Endothelial cell of umbilical vein (primary cell): ENCODE data around the gene VKORC1. TPM values are rescaled to one million over a fixed set of nuclear protein-coding genes. Genes with fewer than 3 reads are reported as not detected.

ENCODE experiments used
- BruUV-seq: library from RNA; stranded (reverse); fragments of 400-500 nt; replicated peaks from 2 replicates; lab custom pipeline; 2021; lab: Mats Ljungman, UMichigan
- CTCF ChIA-PET: fragments of 300-600, 350-600 bp; sonication (Branson Sonifier 250); formaldehyde crosslinking; loops from one replicate; lab custom pipeline; 2021; ENCODE audit warnings: antibody characterized with exemption, inconsistent platforms; lab: Charles Lee
- POLR2A ChIA-PET: fragments of 300-600, 350-600 bp; sonication (Branson Sonifier 250); formaldehyde crosslinking; loops from one replicate; lab custom pipeline; 2021; ENCODE audit warnings: antibody characterized with exemption, inconsistent platforms; lab: Charles Lee
- DNase-seq: peaks from one replicate; pipeline ENCODE4 v3.0.0-alpha.2; 2011; ENCODE audit warnings: low read depth, low spot score
- FAIRE-seq: peaks from 2 replicates; lab custom pipeline; 2011; peaks lifted over from hg19 to GRCh38; lab: Jason Lieb, UNC
- H2AFZ ChIP-seq: 2 replicates; pipeline ENCODE4 v1.6.0; 2012; ENCODE audit warnings: low read depth, low read length, control low read depth, inconsistent platforms
- H3K27ac ChIP-seq: 2 replicates; pipeline ENCODE4 v1.5.1; 2011; ENCODE audit warnings: low read depth, mild to moderate bottlenecking, control low read depth, low read length, moderate library complexity; ENCODE audit not compliant: insufficient read depth
- H3K27me3 ChIP-seq, 2 experiments: 2 replicates each; pipeline versions ENCODE4 v1.6.0 to v1.6.1; 2011; ENCODE audit warnings: low read length in 2 of 2, mixed read lengths in 1 of 2; ENCODE audit not compliant: control insufficient read depth in 2 of 2, insufficient read depth in 2 of 2
- H3K36me3 ChIP-seq, 2 experiments: 2 replicates in 1 of 2; 3 replicates in 1 of 2; pipeline ENCODE4 v1.5.1; 2011; ENCODE audit warnings: low read length in 2 of 2, mild to moderate bottlenecking in 1 of 2, moderate library complexity in 1 of 2; ENCODE audit not compliant: control insufficient read depth in 2 of 2, insufficient read depth in 2 of 2; ENCODE audit errors: extremely low read depth in 1 of 2
- H3K4me1 ChIP-seq: 3 replicates; pipeline ENCODE4 v1.5.1; 2011; ENCODE audit warnings: mild to moderate bottlenecking, low read length; ENCODE audit not compliant: control insufficient read depth, insufficient read depth; ENCODE audit errors: extremely low read depth
- H3K4me2 ChIP-seq: 2 replicates; pipeline ENCODE4 v1.6.1; 2011; ENCODE audit warnings: low read length, control low read depth, mixed read lengths; ENCODE audit not compliant: insufficient read depth
- H3K4me3 ChIP-seq, 3 experiments: fragments of 200-600 bp in 1 of 3; sonication (generic), shearing (Covaris generic) in 1 of 3; replicated peaks in 1 of 3; 2 replicates each; pipeline ENCODE4 v1.5.1; 2011 to 2016; ENCODE audit warnings: control low read depth in 3 of 3, low read length in 3 of 3, mild to moderate bottlenecking in 2 of 3, inconsistent platforms in 1 of 3, low read depth in 1 of 3, moderate library complexity in 1 of 3; ENCODE audit not compliant: insufficient read depth in 1 of 3
- H3K79me2 ChIP-seq: 2 replicates; pipeline ENCODE4 v1.6.0; 2012; ENCODE audit warnings: low read length, inconsistent platforms; ENCODE audit not compliant: control insufficient read depth, insufficient read depth
- H3K9ac ChIP-seq: replicated peaks from 2 replicates; pipeline ENCODE3; 2011; ENCODE audit warnings: low read length, control low read depth; ENCODE audit not compliant: insufficient read depth; ENCODE audit errors: extremely low read depth
- H3K9me1 ChIP-seq: replicated peaks from 3 replicates; pipeline ENCODE4 v1.6.0; 2011; ENCODE audit warnings: mild to moderate bottlenecking, low read length; ENCODE audit not compliant: control insufficient read depth, insufficient read depth; ENCODE audit errors: extremely low read depth
- H3K9me3 ChIP-seq: replicated peaks from 2 replicates; pipeline ENCODE4 v1.5.1; 2012; ENCODE audit warnings: low read length, inconsistent platforms; ENCODE audit not compliant: control insufficient read depth, insufficient read depth
- H4K20me1 ChIP-seq: replicated peaks from 2 replicates; pipeline ENCODE3; 2011; ENCODE audit warnings: mild to moderate bottlenecking, low read length; ENCODE audit not compliant: control insufficient read depth, insufficient read depth; ENCODE audit errors: extremely low read depth
- CTCF ChIP-seq, 2 donors: IDR thresholded peaks; 1 replicate in 1 of 2; 2 replicates in 1 of 2; pipeline ENCODE4 v1.5.1; 2011; ENCODE audit warnings: low read length in 2 of 2, mild to moderate bottlenecking in 2 of 2, moderate library complexity in 2 of 2, control low read depth in 1 of 2, inconsistent platforms in 1 of 2, low read depth in 1 of 2; ENCODE audit not compliant: insufficient read depth in 1 of 2; ENCODE audit errors: extremely low read depth in 1 of 2
- EZH2 ChIP-seq: IDR thresholded peaks from 2 replicates; pipeline ENCODE4 v1.6.1; 2012; ENCODE audit warnings: borderline replicate concordance, low read depth, mild to moderate bottlenecking, moderate library complexity, low read length, inconsistent platforms; ENCODE audit not compliant: severe bottlenecking
- FOS ChIP-seq: IDR thresholded peaks from 2 replicates; pipeline ENCODE4 v1.6.1; 2011; ENCODE audit warnings: mild to moderate bottlenecking, low read length, moderate library complexity, borderline replicate concordance; ENCODE audit not compliant: insufficient read depth
- GATA2 ChIP-seq: IDR thresholded peaks from 2 replicates; pipeline ENCODE4 v1.7.0; 2011; ENCODE audit warnings: low read depth, mild to moderate bottlenecking, moderate library complexity, mixed read lengths, low read length; ENCODE audit not compliant: insufficient read length, insufficient read depth
- JUN ChIP-seq: IDR thresholded peaks from 2 replicates; pipeline ENCODE4 v1.6.1; 2011; ENCODE audit warnings: borderline replicate concordance, low read depth; ENCODE audit not compliant: insufficient read length, insufficient read depth
- MAX ChIP-seq: IDR thresholded peaks from 2 replicates; pipeline ENCODE4 v1.6.1; 2011; ENCODE audit not compliant: insufficient read depth, insufficient read length
- MYC ChIP-seq: IDR thresholded peaks from one replicate; pipeline ENCODE4 v1.6.1; 2011; ENCODE audit warnings: mild to moderate bottlenecking, low read depth, low read length
- POLR2A ChIP-seq: IDR thresholded peaks from 2 replicates; pipeline ENCODE4 v1.6.1; 2012; ENCODE audit warnings: low read depth, mild to moderate bottlenecking, control low read depth, low read length
- POLR2AphosphoS5 ChIP-seq: IDR thresholded peaks from 2 replicates; pipeline ENCODE4 v1.6.1; 2012; ENCODE audit warnings: low read depth, mild to moderate bottlenecking, control low read depth, low read length, moderate library complexity; ENCODE audit not compliant: insufficient read depth
- dilution Hi-C: fragments of 300-500 bp; cut with MboI; formaldehyde crosslinking; loops from one replicate; pipeline ENCODE4 v1.15.0; 2019; ENCODE audit warnings: low sequenced_read_pairs; ENCODE audit not compliant: extremely low pct_ligation_motif_present
- intact Hi-C: fragments of 100-400 bp; cut with micrococcal nuclease; formaldehyde crosslinking; loops from one replicate; pipeline ENCODE4 v1.10.0; 2022
- polyA plus RNA-seq, 4 experiments: library from polyadenylated mRNA; depleted of rRNA in 3 of 4; stranded (reverse) in 3 of 4; unstranded in 1 of 4; fragments of >200 nt; gene quantifications; 2 replicates each; pipeline versions ENCODE4 v1.2.1 to v1.2.3, GENCODE V29; 2011 to 2012; ENCODE audit warnings: missing spikeins in 1 of 4
- total RNA-seq: library from RNA; stranded (reverse); gene quantifications from 2 replicates; pipeline ENCODE4 v1.2.3, GENCODE V29; 2021

The VKORC1 gene
- total and polyA plus RNA-seq, 2 donors (not counting 3 experiments of a cell fraction or from before 2014, with no cell fraction given) = 93.5 to 586 TPM

GRCh38 chr16:31128711-31129567 lies 34.3 kb upstream of the VKORC1 start:
- CTCF ChIA-PET = interaction anchor here (2.2 kb wide), 1 partner anchor 13 kb away, joined by 13 read pairs; no protein-coding TSS in a partner anchor
- dilution Hi-C loops = no loop called here
- no peaks in the 10 kb centered on the region for H3K27me3 ChIP-seq
- no peaks in the 10 kb centered on the region for H3K79me2 ChIP-seq
- no peak for DNase-seq
- no peak overlapping the region for H2AFZ ChIP-seq
- intact Hi-C loops = no loop called here
- H3K4me3 ChIP-seq = no peak overlapping the region
- no peak overlapping the region for H3K9ac ChIP-seq
- POLR2A ChIA-PET = interaction anchor here (1.0 kb wide), 1 partner anchor 12 kb away, joined by 4 read pairs; the partner anchor contains the start of gene KAT8
- no peaks in the 10 kb centered on the region for H4K20me1 ChIP-seq
- H3K27ac ChIP-seq = no peak overlapping the region
- BruUV-seq = no TSS peak
- H3K9me1 ChIP-seq = no peaks in the 10 kb centered on the region
- no peak for FAIRE-seq
- TF ChIP-seq FOS (no peak), MYC (no peak), EZH2 (no peak), POLR2A (no peak), POLR2AphosphoS5 (no peak), GATA2 (no peak), CTCF (IDR thresholded peaks at IDR 0.05; ENCODE audit: extremely low read depth in 1 of 2, insufficient read depth in 1 of 2, low read depth in 1 of 2, low read length in 2 of 2) (no peak), JUN (no peak), MAX (no peak)
- peaks cover 0 to 11% of the 10 kb centered on the region in 2 experiments for H3K36me3 ChIP-seq
- H3K9me3 ChIP-seq = no peaks in the 10 kb centered on the region
- no peaks in the 10 kb centered on the region for H3K4me1 ChIP-seq
- H3K4me2 ChIP-seq = no peak overlapping the region
